KOPT-K1 (cell line): ENCODE results near the gene EVI2B.
"Not testable (repeated sequence)": the region's sequence is repeated elsewhere in the genome, so short reads cannot be mapped to it uniquely, and the experiment has no call there.

Experiments
- H3K27ac ChIP-seq: fragments of 200-600 bp; sonication (generic); 2 replicates; pipeline ENCODE4 v1.5.1; 2016; ENCODE audit warnings: antibody characterized with exemption, mild to moderate bottlenecking, low read depth, low read length; ENCODE audit not compliant: poor library complexity, severe bottlenecking
- H3K36me3 ChIP-seq: fragments of 200-600 bp; sonication (generic); 2 replicates; pipeline ENCODE4 v1.5.1; 2017; ENCODE audit warnings: antibody characterized with exemption, mild to moderate bottlenecking, low read length, moderate library complexity; ENCODE audit not compliant: insufficient read depth
- H3K9me3 ChIP-seq: fragments of 200-600 bp; sonication (generic); 2 replicates; pipeline ENCODE4 v1.5.1; 2017; ENCODE audit warnings: antibody characterized with exemption, low read length, mild to moderate bottlenecking; ENCODE audit not compliant: insufficient read depth, poor library complexity, severe bottlenecking

The EVI2B gene

GRCh38 chr17:31320241-31320640 is 6.4 kb upstream of the EVI2B start:
- Histone ChIP-seq H3K27ac (peak overlapping the region; percentile 86), H3K9me3 (no peaks in the 10 kb centered on the region), H3K36me3 (no peaks in the 10 kb centered on the region)

DNA sequence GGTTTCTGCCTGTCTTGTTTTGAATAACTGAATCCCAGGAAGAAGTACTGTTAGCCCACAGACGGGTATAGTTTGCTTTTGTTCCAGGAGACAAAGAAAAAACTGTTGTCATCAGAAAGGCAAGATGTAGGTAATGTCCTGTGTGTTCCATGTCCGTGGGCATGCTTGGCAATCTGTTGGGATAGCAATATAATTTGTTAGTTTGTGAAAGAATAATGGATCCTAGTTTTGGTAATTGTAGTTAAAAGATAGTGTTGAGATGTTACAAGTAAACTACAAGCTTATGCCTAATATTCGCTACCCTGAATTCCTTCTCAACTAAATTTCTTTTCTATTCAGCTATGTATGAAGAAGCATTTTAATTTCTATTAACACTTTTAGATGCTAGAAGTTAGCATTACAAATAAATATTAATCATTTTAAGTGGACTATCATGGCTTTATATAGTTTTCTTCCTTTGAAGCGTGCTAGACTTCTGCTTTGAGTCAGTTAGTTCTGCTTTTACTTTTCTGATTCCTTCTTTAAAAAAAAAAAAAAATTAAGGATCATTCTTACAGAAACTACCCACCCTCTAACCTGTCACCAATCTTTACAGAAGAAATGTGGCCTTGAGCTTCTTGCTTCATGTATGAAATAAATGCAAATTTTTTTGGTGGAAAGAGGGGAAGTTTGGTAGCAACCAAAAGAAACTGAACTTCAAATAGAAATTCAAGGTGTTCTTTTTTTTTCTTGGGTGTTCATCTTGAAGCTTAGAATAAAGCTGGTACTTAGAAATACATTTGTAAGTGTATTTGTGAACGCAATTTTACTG is 5.2 kb upstream of the EVI2B start:
- Histone ChIP-seq H3K9me3 (no peaks in the 10 kb centered on the region), H3K36me3 (no peaks in the 10 kb centered on the region), H3K27ac (peak overlapping the region; percentile 86)

- no peaks in the 10 kb centered on the region for H3K36me3 ChIP-seq
Observed at GRCh38 chr17:31318298-31318801, 4.5 kb upstream of the EVI2B start.

GRCh38 chr17:31314782-31315100 is 887 bp upstream of the EVI2B start:
- H3K27ac ChIP-seq: peak overlapping the region; percentile 93
- no peaks in the 10 kb centered on the region for H3K9me3 ChIP-seq
- H3K36me3 ChIP-seq: no peaks in the 10 kb centered on the region

More at GRCh38 chr17:31318298-31318801, 4.5 kb upstream of the EVI2B start:
- Histone ChIP-seq H3K9me3 (no peaks in the 10 kb centered on the region), H3K27ac (peak overlapping the region; percentile 86)

DNA sequence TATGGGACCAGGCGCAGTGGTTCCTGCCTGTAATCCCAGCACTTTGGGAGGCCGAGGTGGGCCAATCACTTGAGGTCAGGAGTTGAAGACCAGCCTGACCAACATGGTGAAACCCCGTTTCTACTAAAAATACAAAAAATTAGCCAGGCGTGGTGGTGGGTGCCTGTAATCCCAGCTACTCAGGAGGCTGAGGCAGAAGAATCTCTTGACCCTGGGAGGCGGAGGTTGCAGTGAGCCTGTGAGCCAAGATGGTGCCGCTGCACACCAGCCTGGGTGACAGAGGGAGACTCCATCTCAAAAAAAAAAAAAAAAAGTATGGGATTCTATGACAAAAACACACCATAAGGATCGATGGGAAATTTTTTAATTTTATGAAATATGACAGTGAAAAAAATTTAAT is 1.6 kb downstream of the EVI2B start:
- H3K27ac ChIP-seq: peak overlapping the region; percentile 93
- H3K36me3 ChIP-seq, H3K9me3 ChIP-seq: not testable (repeated sequence)

DNA sequence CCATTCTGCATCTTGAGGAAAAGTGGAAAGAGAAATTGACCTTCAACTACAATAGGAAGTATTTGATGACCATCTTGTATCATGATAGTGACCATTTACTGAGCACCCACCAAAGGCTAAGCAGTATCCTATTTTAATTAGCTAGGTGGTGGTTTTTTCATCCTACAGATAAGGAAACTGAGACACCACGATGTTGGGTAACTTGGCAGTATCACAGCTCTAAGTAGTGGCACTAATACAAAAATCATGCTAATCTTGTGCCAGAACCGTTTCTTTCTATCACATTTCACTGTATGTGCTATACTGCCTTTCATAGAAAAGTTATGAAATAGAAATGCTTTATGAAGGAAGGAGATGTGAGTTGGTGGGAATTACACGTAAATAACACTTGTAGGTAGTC is 2.3 kb downstream of the EVI2B start:
- Histone ChIP-seq H3K27ac (peak overlapping the region; percentile 93), H3K36me3 (peaks cover 3% of the 10 kb centered on the region; the same call in 1 of the 2 replicates), H3K9me3 (no peaks in the 10 kb centered on the region)

- peak overlapping the region; percentile 93 for H3K27ac ChIP-seq
- H3K9me3 ChIP-seq: no peaks in the 10 kb centered on the region
- peaks cover 5% of the 10 kb centered on the region; the same call in 1 of the 2 replicates for H3K36me3 ChIP-seq
Observed at GRCh38 chr17:31310886-31311285, 3.0 kb downstream of the EVI2B start.

GRCh38 chr17:31310260-31310659 is 3.6 kb downstream of the EVI2B start:
- Histone ChIP-seq H3K36me3 (peaks cover 11% of the 10 kb centered on the region), H3K27ac (peak overlapping the region; percentile 93), H3K9me3 (peaks cover under 1% of the 10 kb centered on the region)

- peaks cover 19% of the 10 kb centered on the region for H3K36me3 ChIP-seq
- H3K27ac ChIP-seq: peak overlapping the region; percentile 93
- H3K9me3 ChIP-seq: peaks cover 7% of the 10 kb centered on the region
Observed at GRCh38 chr17:31309556-31309955, 4.3 kb downstream of the EVI2B start.

DNA sequence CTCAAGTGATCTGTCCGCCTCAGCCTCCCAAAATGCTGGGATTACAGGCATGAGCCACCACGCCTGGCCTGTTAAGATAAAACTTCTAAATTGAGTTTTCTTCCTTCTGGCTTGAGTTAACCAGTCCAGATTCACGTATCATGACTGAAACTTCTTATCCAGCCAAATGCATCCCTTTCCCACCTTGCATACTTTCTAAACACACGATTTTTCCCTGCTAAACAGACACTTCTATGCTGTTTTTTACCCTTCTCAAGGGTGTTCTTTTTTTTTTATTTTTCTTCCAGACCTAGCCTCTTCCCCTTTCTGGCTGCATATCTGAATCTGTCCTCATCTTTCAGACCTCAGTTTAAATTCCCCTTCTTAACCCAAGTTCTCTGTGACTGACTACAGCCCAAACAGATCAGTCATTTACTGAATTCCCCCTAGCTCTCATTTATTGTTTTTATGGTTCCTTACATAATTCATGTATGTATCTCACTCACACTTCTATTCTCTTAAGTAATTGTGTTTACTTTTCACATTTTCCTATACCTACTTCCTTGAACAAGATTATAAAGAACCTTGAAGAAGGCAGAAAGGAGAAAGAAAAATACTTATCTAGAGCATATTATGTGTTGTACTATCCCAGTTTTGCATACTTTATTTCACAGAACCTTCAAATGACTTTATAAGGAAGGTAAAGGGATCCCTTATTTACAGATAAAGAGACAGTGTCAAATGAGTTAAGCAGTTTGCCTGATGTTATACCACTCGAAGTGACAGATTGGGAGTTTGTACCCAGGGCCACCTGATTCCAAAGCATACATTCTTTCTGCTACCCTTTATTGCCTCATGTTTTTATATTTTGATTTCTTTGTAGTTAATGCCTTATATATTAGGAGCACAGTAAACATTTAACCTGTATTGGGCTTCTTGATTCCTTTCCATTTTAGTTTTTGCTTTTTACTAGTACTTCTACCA is 5.2 kb downstream of the EVI2B start:
- Histone ChIP-seq H3K36me3 (peaks cover 27% of the 10 kb centered on the region), H3K9me3 (peaks cover 7% of the 10 kb centered on the region), H3K27ac (peak overlapping the region; percentile 93)

GRCh38 chr17:31307640-31308039 is 6.2 kb downstream of the EVI2B start:
- H3K9me3 ChIP-seq: peaks cover 7% of the 10 kb centered on the region
- H3K36me3 ChIP-seq: peaks cover 37% of the 10 kb centered on the region
- peak overlapping the region; percentile 93 for H3K27ac ChIP-seq

DNA sequence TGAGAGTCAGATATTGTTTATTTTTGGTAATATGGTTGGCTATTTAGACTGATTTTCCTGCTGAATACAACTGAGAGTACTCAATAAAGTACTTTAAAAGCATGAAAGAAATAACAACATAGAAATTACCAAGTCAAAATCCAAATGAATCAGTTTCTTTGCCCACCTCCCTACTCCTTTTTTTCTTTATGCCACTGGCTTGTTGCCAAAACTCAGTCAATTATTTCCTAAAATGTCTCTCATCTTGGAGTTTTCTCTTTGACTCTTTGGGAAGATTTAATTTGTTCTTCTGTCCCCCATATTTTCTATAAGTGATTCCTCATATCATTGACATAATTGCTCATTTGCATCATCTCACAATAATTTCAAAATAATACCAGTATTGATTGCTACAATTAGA is 14.2 kb downstream of the EVI2B start:
- peaks cover 22% of the 10 kb centered on the region for H3K36me3 ChIP-seq

DNA sequence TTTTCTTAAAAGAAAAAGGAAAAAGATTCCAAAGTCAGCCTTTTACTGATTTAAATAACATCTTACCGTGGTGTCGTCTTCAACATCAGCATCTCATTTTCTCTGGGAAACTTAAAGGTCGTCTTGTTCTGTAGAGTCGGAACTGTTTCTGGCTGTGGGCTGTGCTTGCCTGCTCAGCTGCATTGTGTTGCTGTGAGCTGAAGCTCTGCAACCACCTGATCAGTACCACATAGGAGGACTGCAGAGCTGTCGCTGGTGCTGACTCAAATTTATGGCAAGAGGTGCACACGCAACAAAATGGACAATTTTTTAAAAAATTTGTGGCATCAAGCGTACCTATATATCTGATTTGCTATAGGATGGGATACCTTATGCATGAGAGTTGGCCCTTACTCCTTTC is 16.8 kb downstream of the EVI2B start, which contains the start of gene OMG:
Gene OMG, minus strand, starts transcription at position 150 of the 400 bp plus-strand sequence. CDS start 908 bp downstream, outside the sequence.
- no peaks in the 10 kb centered on the region for H3K36me3 ChIP-seq
- no peak within 1 kb of the TSS for H3K27ac ChIP-seq
- H3K9me3 ChIP-seq: no peaks in the 10 kb centered on the region

More for the DNA sequence above, 14.2 kb downstream of the EVI2B start:
- no peaks in the 10 kb centered on the region for H3K9me3 ChIP-seq
- H3K27ac ChIP-seq: no peak overlapping the region

DNA sequence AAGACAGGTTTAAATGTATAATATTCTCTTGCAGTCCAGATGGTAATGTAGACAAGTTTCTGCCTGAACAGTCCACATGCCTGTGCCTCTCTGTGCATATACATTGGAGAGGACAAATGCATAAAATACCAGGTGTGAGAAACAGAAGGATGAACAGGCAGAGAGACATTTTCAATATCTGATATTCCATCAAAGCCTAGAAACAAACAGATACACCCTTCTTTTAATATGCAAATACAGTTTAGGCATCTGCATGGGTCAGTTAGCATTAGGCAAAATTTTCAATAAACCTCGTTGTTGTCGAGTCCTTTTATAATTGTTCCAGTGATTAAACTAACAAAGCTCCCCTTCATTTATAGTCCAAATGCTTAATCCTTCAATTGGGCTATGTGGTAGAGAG is 17.7 kb downstream of the EVI2B start:
- Histone ChIP-seq H3K36me3 (no peaks in the 10 kb centered on the region; the same call in 1 of the 2 replicates), H3K27ac (no peak overlapping the region), H3K9me3 (no peaks in the 10 kb centered on the region)

- no peak overlapping the region for H3K27ac ChIP-seq
- H3K9me3 ChIP-seq: no peaks in the 10 kb centered on the region
- H3K36me3 ChIP-seq: no peaks in the 10 kb centered on the region; the same call in 1 of the 2 replicates
Observed at GRCh38 chr17:31295489-31295871, 18.4 kb downstream of the EVI2B start.
